MM.1S (cell line): ENCODE data around the gene ESYT1.
A peak's percentile ranks its signal among the peaks of the same experiment; 100 is the strongest.

Source experiments
- DNase-seq: peaks from one replicate; pipeline ENCODE4 v3.0.0-alpha.2; 2015
- H2AFZ ChIP-seq: fragments of 300-600 bp; sonication (generic); 2 replicates; pipeline ENCODE4 v1.6.0; 2016; ENCODE audit warnings: antibody characterized with exemption, low read length
- H3F3A ChIP-seq: fragments of 300-600 bp; sonication (generic); 2 replicates; pipeline ENCODE4 v1.6.1; 2016; ENCODE audit warnings: mild to moderate bottlenecking, antibody characterized with exemption, low read length, moderate library complexity, mixed read lengths; ENCODE audit not compliant: insufficient read depth
- H3K27ac ChIP-seq: fragments of 300-600 bp; sonication (generic); 2 replicates; pipeline ENCODE4 v1.5.1; 2016; ENCODE audit warnings: mild to moderate bottlenecking, low read length
- H3K27me3 ChIP-seq: fragments of 300-600 bp; sonication (generic); replicated peaks from 2 replicates; pipeline ENCODE4 v1.6.0; 2016; ENCODE audit warnings: low read length; ENCODE audit not compliant: insufficient read depth
- H3K36me3 ChIP-seq: fragments of 300-600 bp; sonication (generic); replicated peaks from 2 replicates; pipeline ENCODE4 v1.6.1; 2016; ENCODE audit warnings: mild to moderate bottlenecking, low read length, mixed read lengths; ENCODE audit not compliant: insufficient read depth
- H3K4me1 ChIP-seq: fragments of 300-600 bp; sonication (generic); 2 replicates; pipeline ENCODE4 v1.6.1; 2016; ENCODE audit warnings: low read length, mixed read lengths
- H3K4me2 ChIP-seq: fragments of 300-600 bp; sonication (generic); 2 replicates; pipeline ENCODE4 v1.6.0; 2016; ENCODE audit warnings: low read depth, low read length
- H3K4me3 ChIP-seq: fragments of 300-600 bp; sonication (generic); 2 replicates; pipeline ENCODE4 v1.5.1; 2016; ENCODE audit warnings: low read length, mixed read lengths
- H3K79me2 ChIP-seq: fragments of 300-600 bp; sonication (generic); 2 replicates; pipeline ENCODE4 v1.6.1; 2016; ENCODE audit warnings: mixed run types, low read length, mixed read lengths
- H3K9ac ChIP-seq: fragments of 300-600 bp; sonication (generic); 2 replicates; pipeline ENCODE4 v1.6.1; 2016; ENCODE audit warnings: low read length, mixed read lengths
- H3K9me2 ChIP-seq: fragments of 300-600 bp; sonication (generic); replicated peaks from 2 replicates; pipeline ENCODE4 v1.6.1; 2016; ENCODE audit warnings: mild to moderate bottlenecking, low read length, mixed read lengths; ENCODE audit not compliant: insufficient read depth
- H3K9me3 ChIP-seq: fragments of 300-600 bp; sonication (generic); replicated peaks from 2 replicates; pipeline ENCODE4 v1.6.1; 2016; ENCODE audit warnings: mild to moderate bottlenecking, low read length, mixed read lengths; ENCODE audit not compliant: insufficient read depth
- H4K20me1 ChIP-seq: fragments of 300-600 bp; sonication (generic); 2 replicates; pipeline ENCODE4 v1.6.1; 2016; ENCODE audit warnings: mild to moderate bottlenecking, low read length, moderate library complexity, mixed read lengths; ENCODE audit not compliant: insufficient read depth
- CTCF ChIP-seq: fragments of 300-600 bp; sonication (generic); IDR thresholded peaks from 2 replicates; pipeline ENCODE4 v1.5.1; 2016; ENCODE audit warnings: antibody characterized with exemption, low read length, mixed read lengths
- EZH2 ChIP-seq: fragments of 300-600 bp; sonication (generic); optimal IDR thresholded peaks from 2 replicates; pipeline ENCODE3; 2017; ENCODE audit warnings: low read depth, mild to moderate bottlenecking, antibody characterized with exemption, low read length, mixed read lengths
- EZH2phosphoT487 ChIP-seq: fragments of 300-600 bp; sonication (generic); IDR thresholded peaks from 2 replicates; pipeline ENCODE4 v1.6.1; 2018; ENCODE audit warnings: antibody characterized with exemption, low read length

The ESYT1 gene

GRCh38 chr12:56129206-56129941, 1.3 kb downstream of the ESYT1 start:
- Histone ChIP-seq H2AFZ (peak overlapping the region; percentile 72), H3K4me1 (peaks cover 13% of the 10 kb centered on the region), H3K27ac (peak overlapping the region; percentile 28; the same call in 1 of the 2 replicates), H3K79me2 (peaks cover 32% of the 10 kb centered on the region), H3F3A (peaks cover 23% of the 10 kb centered on the region), H3K4me3 (peak overlapping the region; percentile 93), H3K4me2 (peak overlapping the region; percentile 94), H3K9me2 (no peaks in the 10 kb centered on the region), H3K9me3 (no peaks in the 10 kb centered on the region), H4K20me1 (no peaks in the 10 kb centered on the region), H3K36me3 (0 out of 2 replicates have a peak, but pooled peaks cover 11% of the 10 kb centered on the region), H3K27me3 (no peaks in the 10 kb centered on the region), H3K9ac (peak overlapping the region; percentile 83; the same call in 1 of the 2 replicates)
- no peak for TF ChIP-seq EZH2phosphoT487
- no peak for TF ChIP-seq CTCF
- TF ChIP-seq EZH2 = no peak
- peak; percentile 59 for DNase-seq

GRCh38 chr12:56129942-56130495, 2.0 kb downstream of the ESYT1 start:
- no peaks in the 10 kb centered on the region for H3K27me3 ChIP-seq
- peaks cover 17% of the 10 kb centered on the region for H3K4me1 ChIP-seq
- H3K9me2 ChIP-seq = no peaks in the 10 kb centered on the region
- DNase-seq = no peak
- H3K79me2 ChIP-seq = peaks cover 32% of the 10 kb centered on the region
- H3F3A ChIP-seq = peaks cover 23% of the 10 kb centered on the region
- no peaks in the 10 kb centered on the region for H4K20me1 ChIP-seq
- peak overlapping the region; percentile 94; the same call in 1 of the 2 replicates for H3K4me2 ChIP-seq
- H3K9me3 ChIP-seq = no peaks in the 10 kb centered on the region
- TF ChIP-seq CTCF (no peak), EZH2 (no peak), EZH2phosphoT487 (no peak)
- no peak overlapping the region for H3K27ac ChIP-seq
- no peak overlapping the region for H2AFZ ChIP-seq
- H3K9ac ChIP-seq = peak overlapping the region; percentile 83; the same call in 1 of the 2 replicates
- H3K36me3 ChIP-seq = 0 out of 2 replicates have a peak, but pooled peaks cover 11% of the 10 kb centered on the region
- no peak overlapping the region for H3K4me3 ChIP-seq

- H3K4me3 ChIP-seq = no peak overlapping the region
These were observed 2.8 kb downstream of the ESYT1 start for GRCh38 chr12:56130876-56131275.

More at GRCh38 chr12:56130876-56131275, 2.8 kb downstream of the ESYT1 start:
- TF ChIP-seq CTCF (no peak), EZH2 (no peak), EZH2phosphoT487 (no peak)
- Histone ChIP-seq H3K4me2 (no peak overlapping the region), H3K27me3 (no peaks in the 10 kb centered on the region), H3K27ac (no peak overlapping the region), H3K9me2 (no peaks in the 10 kb centered on the region), H3K9me3 (no peaks in the 10 kb centered on the region), H2AFZ (no peak overlapping the region), H3F3A (peaks cover 22% of the 10 kb centered on the region), H3K36me3 (0 out of 2 replicates have a peak, but pooled peaks cover 11% of the 10 kb centered on the region), H3K4me1 (peaks cover 17% of the 10 kb centered on the region), H3K9ac (no peak overlapping the region), H4K20me1 (no peaks in the 10 kb centered on the region), H3K79me2 (peaks cover 32% of the 10 kb centered on the region)
- no peak for DNase-seq
